HK-2 (cell line): ENCODE data around the gene COX19.
"Not testable (repeated sequence)": the region's sequence is repeated elsewhere in the genome, so short reads cannot be mapped to it uniquely, and the experiment has no call there.

Experiments used
- DNase-seq: peaks from one replicate; pipeline ENCODE4 v3.0.0-alpha.2; 2018; ENCODE audit not compliant: unreplicated experiment

The COX19 gene

DNA sequence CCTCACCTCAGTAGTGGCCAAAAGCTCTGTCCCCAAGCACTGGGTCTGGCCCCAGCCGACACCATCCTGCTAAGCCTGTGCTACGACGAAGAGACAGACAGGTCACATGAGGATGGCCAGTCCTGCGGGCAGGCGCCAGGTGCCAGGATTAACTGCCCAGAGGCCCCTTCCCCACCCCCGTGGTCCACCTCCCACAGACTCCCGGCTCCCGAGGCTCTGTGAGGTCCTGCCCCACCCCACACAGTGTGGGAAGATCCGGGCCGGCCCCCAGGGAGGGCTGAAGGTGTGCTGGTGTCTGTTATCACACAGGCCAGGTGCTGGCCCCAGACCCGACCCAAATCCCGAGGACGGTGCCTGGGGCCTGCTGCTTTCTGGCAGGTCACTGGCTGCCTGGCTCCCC, 34.9 kb upstream of the COX19 start:
- no peak for DNase-seq

DNA sequence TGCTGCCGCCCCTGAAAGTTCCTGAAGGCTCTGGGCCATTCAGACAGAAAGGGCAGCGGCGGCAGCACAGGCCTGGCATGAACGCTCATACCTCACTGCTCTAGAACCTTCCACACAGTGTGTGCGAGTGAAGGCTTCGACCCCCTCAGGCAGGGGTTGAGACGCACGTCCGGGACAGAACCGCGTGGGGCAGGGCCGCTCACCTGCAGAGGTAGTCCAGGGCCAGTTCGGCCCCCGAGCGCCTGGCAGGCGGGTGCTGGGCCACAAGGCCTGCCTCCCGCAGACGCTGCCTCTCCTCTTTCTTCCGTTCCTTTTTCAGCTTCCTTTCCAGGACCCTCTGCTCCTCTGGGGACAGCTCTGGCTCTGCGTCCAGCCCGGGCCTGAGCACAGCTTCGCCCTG, 34.4 kb upstream of the COX19 start:
- DNase-seq = no peak

DNA sequence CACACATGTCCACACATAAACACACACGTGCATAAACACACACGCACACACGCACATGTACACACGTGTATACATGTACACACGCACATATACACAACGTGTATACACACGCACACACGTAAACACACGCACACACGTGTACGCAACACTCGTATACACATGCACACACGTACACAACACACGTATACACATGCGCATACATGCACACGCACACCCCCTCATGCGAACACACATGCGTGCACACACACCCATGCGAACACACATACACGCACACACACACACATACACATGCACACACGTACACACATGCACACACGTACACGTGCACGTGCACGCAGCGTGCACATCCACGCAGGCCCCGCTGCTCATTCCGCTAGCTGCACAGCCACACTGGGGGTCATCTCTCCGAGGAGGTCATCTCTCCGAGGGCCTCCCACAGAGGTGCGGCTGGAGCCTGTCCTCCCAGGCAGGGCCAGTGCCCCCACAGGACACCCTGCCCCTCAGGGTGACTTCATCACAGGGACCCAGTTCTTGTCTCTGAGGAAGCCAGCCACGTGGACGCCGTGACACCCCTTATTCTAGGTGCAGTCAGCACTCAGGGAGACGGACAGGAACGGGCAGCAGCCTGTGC, 33.5 kb upstream of the COX19 start:
- no peak for DNase-seq

DNA sequence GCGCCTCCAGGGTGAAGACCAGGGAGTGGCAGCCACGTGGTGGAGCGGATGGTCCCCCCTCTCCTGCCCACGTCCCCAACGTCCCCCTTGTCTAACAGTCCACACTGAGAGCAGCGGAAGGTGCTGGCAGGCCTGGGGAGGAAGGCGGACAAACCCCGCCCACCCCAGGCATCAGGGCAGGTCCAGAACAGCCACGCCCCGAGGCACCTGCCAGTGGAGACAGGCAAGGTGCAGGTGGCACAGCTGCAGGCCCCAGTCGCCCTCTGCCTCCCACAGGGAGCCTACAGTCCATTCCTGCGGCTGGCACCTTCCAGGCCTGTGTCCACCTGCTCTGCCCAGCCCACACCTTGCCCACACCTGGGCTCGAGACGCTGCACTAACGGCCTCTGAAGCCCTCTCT, 32.6 kb upstream of the COX19 start:
- no peak for DNase-seq

DNA sequence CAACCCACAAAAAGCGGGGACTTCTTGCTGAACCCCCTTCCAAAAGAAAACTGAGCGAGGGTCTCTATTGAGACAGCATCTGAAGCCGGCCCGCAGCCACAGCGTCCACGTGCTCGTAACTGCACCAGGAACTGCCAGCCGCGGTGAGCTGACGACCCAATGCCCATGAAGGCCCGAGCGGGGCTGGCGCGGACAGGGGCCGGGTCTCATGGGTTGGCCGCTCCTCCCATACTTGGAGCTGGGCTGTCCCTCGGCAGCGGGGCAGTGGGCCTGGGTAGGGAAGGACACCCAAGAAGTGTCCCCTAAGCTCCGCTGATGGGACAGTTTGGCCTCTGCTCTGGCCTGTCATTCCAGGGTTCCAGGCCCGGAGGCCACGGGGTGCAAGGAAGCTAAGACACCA, 30.0 kb upstream of the COX19 start:
- no peak for DNase-seq

DNA sequence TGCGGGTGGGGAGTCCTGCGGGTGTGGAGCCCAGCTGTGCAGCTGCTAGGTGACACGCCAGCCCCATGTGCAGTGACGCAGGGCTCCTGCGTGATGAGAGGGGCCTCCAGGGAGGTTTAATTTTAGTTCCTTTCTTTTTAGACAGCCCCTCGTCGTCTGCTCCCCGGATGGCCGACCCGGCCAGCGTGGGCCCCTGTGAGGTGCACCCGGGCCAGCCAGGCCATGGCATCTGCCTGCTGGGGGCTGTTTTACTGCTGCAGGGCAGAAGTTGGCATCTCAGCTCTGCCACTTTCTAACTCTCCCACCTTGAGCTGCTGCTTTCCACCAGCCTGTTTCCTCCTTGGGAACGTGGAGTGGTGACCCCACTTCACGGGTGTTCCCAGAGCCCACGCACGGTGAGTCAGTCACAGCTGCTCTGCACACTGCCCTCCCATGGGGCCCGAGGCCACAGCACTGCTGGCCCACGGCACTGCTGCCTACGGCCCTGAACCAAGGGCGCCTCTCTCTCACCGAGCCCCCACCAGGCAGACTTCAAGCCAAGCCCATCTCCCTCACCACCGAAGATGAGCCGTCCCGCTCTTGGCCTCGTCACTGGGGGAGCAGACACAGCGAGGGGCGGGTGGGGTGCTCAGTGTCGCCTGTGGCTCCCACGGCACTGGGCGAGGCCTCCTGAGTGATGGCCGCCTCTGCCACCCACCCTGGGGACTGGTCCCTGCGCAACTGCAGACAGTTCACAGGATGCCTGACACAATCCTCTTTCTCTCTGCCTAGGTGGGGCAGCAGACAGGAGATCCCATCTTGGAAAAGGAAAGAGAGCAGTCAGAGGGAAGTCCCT, 28.9 kb upstream of the COX19 start:
- no peak for DNase-seq

DNA sequence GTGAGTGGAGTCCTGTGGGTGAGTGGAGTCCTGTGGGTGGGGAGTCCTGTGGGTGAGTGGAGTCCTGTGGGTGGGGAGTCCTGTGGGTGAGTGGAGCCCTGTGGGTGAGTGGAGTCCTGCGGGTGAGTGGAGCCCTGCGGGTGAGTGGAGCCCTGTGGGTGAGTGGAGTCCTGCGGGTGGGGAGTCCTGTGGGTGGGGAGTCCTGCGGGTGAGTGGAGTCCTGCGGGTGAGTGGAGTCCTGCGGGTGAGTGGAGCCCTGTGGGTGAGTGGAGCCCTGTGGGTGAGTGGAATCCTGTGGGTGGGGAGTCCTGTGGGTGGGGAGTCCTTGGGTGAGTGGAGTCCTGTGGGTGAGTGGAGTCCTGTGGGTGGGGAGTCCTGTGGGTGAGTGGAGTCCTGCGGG, 27.1 kb upstream of the COX19 start:
- not testable (repeated sequence) for DNase-seq

DNA sequence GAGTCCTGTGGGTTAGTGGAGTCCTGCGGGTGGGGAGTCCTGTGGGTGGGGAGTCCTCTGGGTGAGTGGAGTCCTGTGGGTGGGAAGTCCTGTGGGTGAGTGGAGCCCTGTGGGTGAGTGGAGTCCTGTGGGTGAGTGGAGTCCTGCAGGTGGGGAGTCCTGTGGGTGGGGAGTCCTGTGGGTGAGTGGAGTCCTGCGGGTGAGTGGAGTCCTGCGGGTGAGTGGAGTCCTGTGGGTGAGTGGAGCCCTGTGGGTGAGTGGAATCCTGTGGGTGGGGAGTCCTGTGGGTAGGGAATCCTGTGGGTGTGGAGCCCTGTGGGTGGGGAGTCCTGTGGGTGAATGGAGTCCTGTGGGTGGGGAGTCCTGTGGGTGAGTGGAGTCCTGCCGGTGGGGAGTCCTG, 26.7 kb upstream of the COX19 start:
- not testable (repeated sequence) for DNase-seq

DNA sequence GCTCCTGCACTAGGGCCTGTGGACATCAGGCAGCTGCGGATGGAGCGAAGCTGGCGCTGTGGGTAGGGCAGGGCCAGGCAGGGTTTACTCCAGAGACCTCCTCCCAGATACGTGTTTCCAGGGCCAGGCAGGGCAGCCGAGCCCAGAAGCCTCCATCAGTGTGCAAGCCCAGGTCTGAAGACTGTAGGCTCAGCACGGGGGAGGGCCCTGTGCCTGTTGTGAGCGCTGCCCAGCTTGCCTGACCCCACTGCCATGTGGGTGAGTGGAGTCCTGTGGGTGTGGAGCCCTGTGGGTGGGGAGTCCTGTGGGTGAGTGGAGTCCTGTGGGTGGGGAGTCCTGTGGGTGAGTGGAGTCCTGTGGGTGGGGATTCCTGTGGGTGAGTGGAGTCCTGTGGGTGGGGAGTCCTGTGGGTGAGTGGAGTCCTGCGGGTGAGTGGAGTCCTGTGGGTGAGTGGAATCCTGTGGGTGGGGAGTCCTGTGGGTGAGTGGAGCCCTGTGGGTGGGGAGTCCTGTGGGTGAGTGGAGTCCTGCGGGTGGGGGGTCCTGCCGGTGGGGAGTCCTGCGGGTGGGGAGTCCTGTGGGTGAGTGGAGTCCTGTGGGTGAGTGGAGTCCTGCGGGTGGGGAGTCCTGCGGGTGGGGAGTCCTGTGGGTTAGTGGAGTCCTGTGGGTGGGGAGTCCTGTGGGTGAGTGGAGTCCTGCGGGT, 25.9 kb upstream of the COX19 start:
- not testable (repeated sequence) for DNase-seq

DNA sequence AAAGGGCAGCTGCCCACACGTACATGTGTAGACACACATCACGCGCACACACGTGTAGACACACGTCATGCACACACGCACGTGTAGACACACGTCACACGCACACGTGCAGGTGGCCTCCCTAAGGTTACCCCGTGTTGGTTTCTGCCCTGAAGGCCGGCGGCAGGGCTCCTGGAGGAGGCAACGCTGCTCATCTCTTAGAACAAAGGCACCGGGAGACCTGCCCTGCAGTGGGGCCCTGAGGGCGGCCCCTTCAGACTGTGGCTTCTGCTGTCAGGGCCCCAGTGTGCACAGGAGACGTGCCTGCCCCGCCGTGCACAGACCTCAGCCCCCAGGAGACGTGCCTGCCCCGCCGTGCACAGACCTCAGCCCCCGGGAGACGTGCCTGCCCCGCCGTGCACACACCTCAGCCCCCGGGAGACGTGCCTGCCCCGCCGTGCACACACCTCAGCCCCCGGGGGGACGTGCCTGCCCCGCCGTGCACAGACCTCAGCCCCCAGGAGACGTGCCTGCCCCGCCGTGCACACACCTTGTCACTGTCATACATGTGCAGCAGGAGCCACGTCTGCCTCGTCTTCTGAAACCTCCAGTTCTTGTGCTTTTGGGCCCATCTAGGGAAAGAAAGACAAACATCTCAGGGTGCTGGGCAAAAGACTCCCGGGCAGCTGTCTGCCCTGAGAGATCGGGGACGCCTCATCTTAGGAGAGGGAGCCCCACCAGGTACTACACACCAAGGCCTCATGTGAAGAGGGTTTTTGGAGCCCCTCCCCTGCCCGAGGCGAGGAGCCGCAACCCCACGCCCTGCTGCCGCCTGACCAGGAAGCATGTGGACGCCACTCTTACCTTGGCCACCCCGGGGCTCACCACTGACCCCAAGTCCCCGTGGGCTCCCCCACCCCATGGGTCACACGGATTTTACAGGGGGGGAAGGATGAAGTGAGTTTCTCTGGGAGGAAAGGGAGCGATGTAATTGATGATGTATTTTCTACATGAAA, 24.9 kb upstream of the COX19 start:
- DNase-seq = no peak

DNA sequence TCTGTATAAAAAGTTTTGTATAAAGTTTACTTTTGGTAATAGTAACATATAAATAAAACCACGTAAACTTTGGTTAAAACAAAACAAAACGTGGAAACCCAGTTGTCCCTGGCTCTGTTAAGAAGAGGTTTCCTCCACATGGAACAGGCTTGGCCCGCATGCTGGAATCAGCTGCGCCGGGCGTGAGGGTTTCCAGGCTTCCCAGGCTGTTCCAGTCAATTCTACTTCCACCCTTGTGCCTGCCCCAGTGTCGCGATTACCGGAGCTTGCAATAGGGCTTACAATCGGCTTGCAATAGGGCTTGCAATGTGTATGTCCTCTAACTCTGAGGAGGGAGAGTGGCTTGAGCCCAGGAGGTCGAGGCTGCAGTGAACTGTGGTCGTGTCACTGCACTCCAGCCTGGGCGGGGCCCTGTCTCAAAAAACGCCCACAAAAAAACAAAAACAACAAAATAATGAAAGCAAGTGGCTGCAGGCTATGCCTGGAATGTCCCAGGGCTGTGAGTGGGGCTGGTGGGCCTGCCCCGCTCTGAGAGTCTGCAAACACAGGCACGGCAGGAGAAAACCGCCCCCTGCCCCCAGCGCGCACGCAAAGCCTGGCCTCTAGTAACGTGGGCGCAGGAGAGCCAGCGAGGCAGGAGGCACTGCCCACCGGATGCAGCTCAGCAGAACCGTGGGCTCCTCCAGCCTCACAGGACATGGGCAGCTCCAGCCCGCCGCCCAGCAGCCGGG, 24.0 kb upstream of the COX19 start:
- DNase-seq = no peak

DNA sequence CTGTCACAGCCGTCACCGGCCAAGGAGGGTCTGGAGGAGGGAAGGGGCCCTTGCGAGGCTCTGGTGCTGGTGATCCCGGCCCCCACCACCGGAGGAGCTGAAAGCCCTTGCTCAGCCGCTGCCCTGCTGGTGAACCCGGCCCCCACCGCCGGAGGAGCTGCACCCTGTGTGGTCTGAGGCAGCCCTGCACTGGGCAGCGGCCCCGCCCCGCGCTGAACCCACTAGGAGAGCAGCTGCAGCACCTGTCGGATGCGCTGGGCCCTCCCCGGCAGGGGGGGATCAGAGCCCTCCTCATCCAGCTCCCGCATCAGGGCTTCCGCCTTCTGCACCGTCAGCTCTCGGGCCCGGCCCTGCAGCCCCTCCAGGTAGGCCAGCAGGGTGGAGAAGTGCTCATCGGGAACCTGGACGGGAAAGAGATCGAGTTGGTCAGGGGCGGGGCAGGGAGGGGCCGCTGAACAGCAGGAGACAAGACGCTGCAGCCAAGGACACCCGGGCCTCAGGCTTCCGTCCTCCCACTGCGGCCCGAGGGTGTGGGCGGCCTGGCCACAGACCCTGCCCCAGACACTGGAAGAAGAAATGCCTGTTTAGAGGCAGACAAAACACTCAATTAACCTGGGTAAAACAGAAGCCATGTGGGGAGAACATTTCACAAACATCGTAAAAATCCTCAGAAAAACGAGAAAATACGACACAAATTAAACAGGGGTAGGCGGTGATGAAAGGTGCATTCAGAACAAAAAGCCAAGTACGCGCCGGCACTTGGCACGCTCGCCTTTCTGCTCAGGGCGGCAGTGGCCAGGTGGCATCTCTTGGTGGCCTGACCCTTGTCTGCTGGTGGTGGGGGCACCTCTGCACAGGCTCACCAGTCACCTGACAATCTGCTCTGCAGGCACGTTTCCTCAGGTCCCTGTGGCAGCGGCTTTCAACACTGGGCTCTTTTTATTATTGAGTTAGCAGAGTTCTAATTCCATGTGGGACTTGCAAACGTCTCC, 22.4 kb upstream of the COX19 start:
- DNase-seq = no peak

DNA sequence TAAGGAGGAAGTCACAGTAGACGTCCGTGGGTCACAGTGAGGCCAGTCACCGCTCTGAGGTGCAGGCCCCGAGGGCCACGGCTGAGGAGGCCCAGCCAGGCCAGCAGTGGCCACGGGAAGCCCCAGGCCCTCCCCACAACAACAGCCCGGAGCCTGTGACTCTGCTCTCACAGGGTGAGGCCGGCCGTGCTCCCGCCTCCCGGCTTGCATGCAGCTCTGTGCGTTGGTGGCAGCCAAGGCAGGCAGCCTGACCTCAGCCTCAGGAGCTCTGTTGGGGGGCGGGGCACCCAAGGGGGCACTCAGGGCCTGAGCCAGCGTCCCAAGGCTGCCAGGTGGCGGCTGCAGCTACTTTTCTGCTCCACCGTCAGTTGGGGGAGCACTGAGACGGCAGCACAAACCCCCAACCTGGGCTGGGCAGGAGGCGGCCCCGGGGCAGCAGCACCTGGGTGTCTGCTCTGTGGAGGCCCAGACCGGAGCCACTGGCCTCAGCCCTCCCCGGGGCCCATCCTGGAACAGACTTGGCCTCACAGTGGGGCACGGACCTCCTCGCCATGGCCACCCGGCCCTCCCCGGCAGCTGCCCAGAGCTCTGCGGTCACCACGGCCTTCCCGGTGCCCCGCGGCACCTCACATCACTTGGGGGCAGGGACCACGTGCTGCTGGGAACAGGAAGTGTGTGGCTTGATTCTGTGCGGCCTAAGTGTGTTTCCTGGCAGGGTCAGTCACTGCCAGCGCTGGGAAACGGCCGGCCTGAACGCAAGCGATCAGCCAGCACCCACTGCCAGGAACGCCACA, 20.9 kb upstream of the COX19 start:
- no peak for DNase-seq

DNA sequence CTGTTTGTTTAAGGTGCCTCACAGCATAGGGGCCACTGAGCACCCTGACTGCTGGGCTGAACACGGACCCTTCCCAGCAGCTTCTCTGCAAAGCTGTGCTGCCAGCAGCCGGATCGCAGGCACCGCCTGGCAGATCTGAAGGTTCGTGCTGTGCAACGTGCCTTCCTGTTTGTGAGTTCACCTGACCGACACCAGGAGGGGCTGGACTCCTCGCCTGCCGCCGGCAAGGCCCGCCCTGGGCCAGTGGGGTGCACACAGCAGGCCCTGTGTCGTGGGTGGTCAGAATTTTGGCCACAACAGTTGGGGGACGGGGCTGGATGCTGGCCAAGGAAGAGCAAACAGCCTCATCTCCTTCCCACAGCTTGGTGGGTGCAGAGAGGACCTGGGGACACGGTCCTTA, 20.2 kb upstream of the COX19 start:
- no peak for DNase-seq

DNA sequence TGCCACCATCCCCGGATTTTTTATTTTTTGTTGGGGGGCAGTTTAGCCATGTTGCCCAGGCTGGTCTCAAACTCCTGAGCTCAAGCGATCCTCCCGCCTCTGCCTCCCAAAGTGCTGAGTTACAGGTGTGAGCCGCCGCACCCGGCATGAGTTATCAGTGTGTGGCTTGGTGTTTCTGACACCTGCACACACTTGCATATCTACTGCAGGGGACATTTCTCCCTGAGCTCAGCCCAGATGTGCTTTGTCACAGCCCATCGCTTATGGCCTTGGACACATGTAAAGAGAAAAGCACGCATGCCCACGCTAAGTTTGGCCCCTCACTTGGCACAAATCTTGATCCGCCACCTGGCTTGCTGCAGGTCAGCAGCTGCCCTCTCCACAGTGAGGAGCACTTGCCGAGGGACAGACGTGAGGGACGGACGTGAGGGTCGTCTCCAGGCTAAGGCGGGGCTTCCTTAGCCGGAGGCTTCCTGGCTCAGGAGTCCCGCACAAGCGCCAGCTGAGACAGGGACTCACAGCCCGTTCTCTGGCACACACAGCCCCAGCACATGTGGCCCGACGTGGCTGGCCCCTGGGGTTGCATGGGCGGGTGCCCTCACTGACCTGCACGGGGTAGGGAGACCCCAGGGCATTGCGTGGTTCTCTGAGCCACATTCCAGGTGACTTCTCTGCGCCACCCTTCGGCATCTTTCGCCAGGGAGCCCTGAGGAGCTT, 19.4 kb upstream of the COX19 start:
- DNase-seq = no peak

DNA sequence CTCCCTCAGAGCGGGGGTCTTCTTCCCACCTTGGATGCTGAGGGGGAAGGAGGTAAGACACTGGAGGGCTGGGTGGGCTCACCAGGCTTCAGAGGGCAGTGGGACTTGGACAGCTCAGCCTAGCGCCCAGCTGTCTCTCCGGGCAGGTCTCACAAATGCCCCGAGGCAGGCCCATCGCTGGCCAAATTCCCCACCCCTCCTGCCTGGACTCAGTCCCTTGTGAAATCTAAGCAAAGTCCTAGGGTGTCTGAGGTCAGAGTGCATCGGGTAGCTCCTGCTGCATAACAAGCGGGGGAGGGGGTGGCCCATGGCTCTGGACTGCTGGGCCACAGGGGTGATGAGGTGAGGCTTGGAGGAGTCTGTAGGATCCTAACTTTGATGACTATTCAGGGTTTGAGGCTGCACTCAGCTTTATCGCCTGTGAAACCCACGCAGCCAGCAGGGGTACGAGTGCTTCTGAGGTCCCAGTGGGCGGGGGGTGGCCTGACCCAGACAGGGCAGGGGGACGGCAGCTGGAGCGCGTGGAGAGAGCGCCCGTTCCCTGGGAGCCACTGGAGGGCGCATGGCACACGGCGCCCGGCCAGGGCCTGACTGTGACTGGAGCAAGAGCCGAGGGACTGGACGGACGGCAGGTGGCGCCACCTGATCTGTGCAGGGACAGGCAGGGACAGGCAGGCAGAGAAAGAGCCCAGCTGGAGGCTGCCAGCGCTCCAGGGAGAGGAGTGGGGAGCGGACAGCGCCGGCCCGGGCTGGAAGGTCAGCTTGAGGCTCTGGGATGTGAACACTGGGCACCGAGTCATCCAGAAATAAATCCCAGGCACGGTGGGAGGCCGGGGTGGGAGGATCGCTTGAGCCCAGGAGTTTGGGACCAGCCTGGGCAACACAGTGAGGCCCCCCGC, 17.6 kb upstream of the COX19 start:
- DNase-seq = peak; percentile 96
